Left ventricle myocardium inferior (tissue), 1 donor: ENCODE data around the gene NSMF. TPM values are rescaled to one million over a fixed set of nuclear protein-coding genes. Genes with fewer than 3 reads are reported as not detected.
A peak's percentile ranks its signal among the peaks of the same experiment; 100 is the strongest.

Experiments used
- DNase-seq: peaks from one replicate; pipeline ENCODE4 v3.0.0-alpha.2; 2020
- H3K27ac ChIP-seq: fragments of 200-600 bp; replicated peaks from 2 replicates; pipeline ENCODE4 v1.8.0; 2021
- H3K27me3 ChIP-seq: fragments of 200-600 bp; 2 replicates; pipeline ENCODE4 v1.8.0; 2021; ENCODE audit warnings: low read depth
- H3K36me3 ChIP-seq: fragments of 200-600 bp; 2 replicates; pipeline ENCODE4 v1.8.0; 2021
- H3K4me1 ChIP-seq: fragments of 200-600 bp; 2 replicates; pipeline ENCODE4 v1.8.0; 2021
- H3K4me3 ChIP-seq: fragments of 200-600 bp; 2 replicates; pipeline ENCODE4 v1.8.0; 2021; ENCODE audit warnings: mild to moderate bottlenecking, moderate library complexity
- H3K9me3 ChIP-seq: fragments of 200-600 bp; replicated peaks from 2 replicates; pipeline ENCODE4 v1.8.0; 2021
- CTCF ChIP-seq: fragments of 200-600 bp; IDR thresholded peaks from 2 replicates; pipeline ENCODE4 v1.8.0; 2021; ENCODE audit warnings: antibody characterized with exemption, mild to moderate bottlenecking, borderline replicate concordance
- intact Hi-C: fragments of 100-400 bp; cut with micrococcal nuclease; formaldehyde crosslinking; loops from one replicate; pipeline ENCODE4 v1.11.0; 2022
- total RNA-seq: library from RNA; stranded (reverse); fragmentation: NEBNext Ultra II Directional; extraction: Animal tissue kit (Norgen Biotek cat#: 25700); gene quantifications from one replicate; pipeline ENCODE4 v1.2.1, GENCODE V29; 2021
- donor health status: DM: no; HTN: yes; CAD: no; lungs with severe emphysema.

The NSMF gene
- total RNA-seq, 1 donor from 2014 or later, result 9.8 TPM

DNA sequence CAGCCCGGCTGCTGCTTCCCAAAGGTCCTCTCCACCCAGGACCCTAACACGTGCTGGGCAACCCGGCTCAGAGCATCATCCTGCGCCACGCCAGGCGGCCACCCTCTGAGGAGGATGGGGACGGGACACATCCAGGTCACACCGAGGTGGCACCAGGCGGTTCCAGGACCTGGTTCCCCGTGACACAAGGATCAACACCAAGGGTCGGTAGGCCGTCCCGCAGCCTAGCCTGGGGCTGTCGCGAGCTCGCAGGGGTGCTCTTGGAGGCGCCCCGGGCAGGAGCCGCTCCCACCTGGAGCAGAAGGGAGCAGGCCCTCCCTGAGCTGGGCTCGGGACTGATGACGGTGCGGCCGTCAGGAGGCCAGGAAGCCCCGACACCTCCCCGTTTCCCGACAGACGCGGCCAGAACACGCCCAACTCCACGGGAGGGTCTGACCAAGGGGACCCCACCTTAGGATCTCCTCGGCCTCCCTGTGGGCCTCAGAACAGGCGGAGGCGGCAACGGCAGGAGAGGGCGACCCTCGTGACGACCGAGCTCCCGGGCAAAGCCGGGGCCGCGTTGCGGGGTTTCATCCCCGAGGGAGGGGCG, 42.5 kb downstream of the NSMF start:
- no peak for TF ChIP-seq CTCF
- Histone ChIP-seq H3K36me3 (no peaks in the 10 kb centered on the region), H3K4me1 (peaks cover 39% of the 10 kb centered on the region), H3K27me3 (no peaks in the 10 kb centered on the region), H3K9me3 (no peaks in the 10 kb centered on the region), H3K4me3 (peak overlapping the region; percentile 64), H3K27ac (peak overlapping the region; percentile 79)
- no peak for DNase-seq
- intact Hi-C loops, result no loop called here

- DNase-seq, result no peak
- intact Hi-C loops, result no loop called here
Observed at GRCh38 chr9:137416006-137416562, 43.0 kb downstream of the NSMF start.

GRCh38 chr9:137415451-137415850, 43.7 kb downstream of the NSMF start:
- intact Hi-C loops, result no loop called here
- H3K27me3 ChIP-seq, result no peaks in the 10 kb centered on the region
- peaks cover 42% of the 10 kb centered on the region for H3K4me1 ChIP-seq
- DNase-seq, result no peak
- H3K36me3 ChIP-seq, result no peaks in the 10 kb centered on the region
- H3K27ac ChIP-seq, result no peak overlapping the region
- no peaks in the 10 kb centered on the region for H3K9me3 ChIP-seq
- H3K4me3 ChIP-seq, result no peak overlapping the region
- no peak for TF ChIP-seq CTCF

More at GRCh38 chr9:137416006-137416562, 43.0 kb downstream of the NSMF start:
- Histone ChIP-seq H3K4me3 (peak overlapping the region; percentile 64), H3K36me3 (no peaks in the 10 kb centered on the region), H3K4me1 (peaks cover 37% of the 10 kb centered on the region), H3K27me3 (no peaks in the 10 kb centered on the region), H3K27ac (peak overlapping the region; percentile 79), H3K9me3 (no peaks in the 10 kb centered on the region)
- no peak for TF ChIP-seq CTCF

DNA sequence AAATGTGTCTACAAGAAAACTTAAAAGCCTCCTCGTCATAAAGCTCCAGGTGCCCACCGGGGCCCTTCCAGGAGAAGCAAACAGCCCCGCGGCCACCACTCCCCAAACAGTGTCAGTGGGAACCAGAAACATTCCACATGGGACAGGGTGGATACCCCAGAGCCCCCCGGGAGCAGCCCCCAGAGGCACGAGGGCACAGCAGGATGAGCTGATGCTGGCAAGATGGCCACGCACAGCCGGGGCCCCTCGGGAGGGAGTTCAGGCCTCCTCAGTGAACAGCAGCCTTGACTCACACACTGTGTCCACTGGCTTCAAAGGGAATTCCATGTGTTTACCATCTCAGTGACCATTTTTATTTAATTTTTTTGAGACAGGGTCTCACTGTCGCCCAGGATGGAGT, 46.7 kb downstream of the NSMF start:
- H3K27ac ChIP-seq, result peak overlapping the region; percentile 92
- H3K36me3 ChIP-seq, result no peaks in the 10 kb centered on the region
- no peaks in the 10 kb centered on the region for H3K27me3 ChIP-seq
- DNase-seq, result no peak
- no peak for TF ChIP-seq CTCF
- H3K4me3 ChIP-seq, result no peak overlapping the region
- intact Hi-C loops, result no loop called here
- H3K9me3 ChIP-seq, result no peaks in the 10 kb centered on the region
- H3K4me1 ChIP-seq, result peaks cover 61% of the 10 kb centered on the region

- intact Hi-C loops, result no loop called here
- peak; percentile 77 for DNase-seq
- H3K27me3 ChIP-seq, result no peaks in the 10 kb centered on the region
- H3K27ac ChIP-seq, result peak overlapping the region; percentile 92
- H3K36me3 ChIP-seq, result no peaks in the 10 kb centered on the region
- H3K4me3 ChIP-seq, result peak overlapping the region; percentile 50
- no peaks in the 10 kb centered on the region for H3K9me3 ChIP-seq
- no peak for TF ChIP-seq CTCF
- peaks cover 67% of the 10 kb centered on the region for H3K4me1 ChIP-seq
Observed at GRCh38 chr9:137411645-137412380, 47.3 kb downstream of the NSMF start.
